Brain pericyte (primary cell): ENCODE results near the gene TENM4.
"Not testable (repeated sequence)": the region's sequence is repeated elsewhere in the genome, so short reads cannot be mapped to it uniquely, and the experiment has no call there.

ENCODE experiments used
- DNase-seq: peaks from one replicate; pipeline ENCODE4 v3.0.0-alpha.2; 2012; ENCODE audit warnings: low read depth, low spot score

Gene TENM4

GRCh38 chr11:78978831-78979230, 462.0 kb downstream of the TENM4 start:
- DNase-seq: no peak

GRCh38 chr11:78977848-78978247, 463.0 kb downstream of the TENM4 start:
- DNase-seq: not testable (repeated sequence)

GRCh38 chr11:78977009-78977408, 463.8 kb downstream of the TENM4 start:
- DNase-seq: no peak

GRCh38 chr11:78975081-78975480, 465.7 kb downstream of the TENM4 start:
- DNase-seq: no peak

- DNase-seq: no peak
Measured at GRCh38 chr11:78973876-78974275, 467.0 kb downstream of the TENM4 start.

GRCh38 chr11:78972590-78972989, 468.2 kb downstream of the TENM4 start:
- no peak for DNase-seq

- no peak for DNase-seq
Measured at GRCh38 chr11:78972177-78972576, 468.7 kb downstream of the TENM4 start.

GRCh38 chr11:78967811-78968210, 473.0 kb downstream of the TENM4 start:
- DNase-seq: no peak

- no peak for DNase-seq
Measured at GRCh38 chr11:78965432-78965831, 475.4 kb downstream of the TENM4 start.

GRCh38 chr11:78961937-78962701, 478.7 kb downstream of the TENM4 start:
- no peak for DNase-seq

GRCh38 chr11:78961247-78961646, 479.6 kb downstream of the TENM4 start:
- DNase-seq: no peak

- peak; percentile 54 for DNase-seq
Measured at GRCh38 chr11:78958444-78958843, 482.4 kb downstream of the TENM4 start.

GRCh38 chr11:78957476-78958245, 483.2 kb downstream of the TENM4 start:
- peak; percentile 34 for DNase-seq

GRCh38 chr11:78954696-78955095, 486.1 kb downstream of the TENM4 start:
- DNase-seq: no peak

GRCh38 chr11:78954261-78954660, 486.6 kb downstream of the TENM4 start:
- no peak for DNase-seq

GRCh38 chr11:78952890-78953289, 487.9 kb downstream of the TENM4 start:
- no peak for DNase-seq

- DNase-seq: no peak
Measured at GRCh38 chr11:78952175-78952574, 488.7 kb downstream of the TENM4 start.

GRCh38 chr11:78949976-78950690, 490.7 kb downstream of the TENM4 start:
- DNase-seq: no peak

GRCh38 chr11:78946945-78947902, 493.6 kb downstream of the TENM4 start:
- DNase-seq: no peak

- no peak for DNase-seq
Measured at GRCh38 chr11:78943841-78944240, 497.0 kb downstream of the TENM4 start.

GRCh38 chr11:78943154-78943553, 497.7 kb downstream of the TENM4 start:
- no peak for DNase-seq
